Measurements from ENCODE around the gene GID4.

DNA sequence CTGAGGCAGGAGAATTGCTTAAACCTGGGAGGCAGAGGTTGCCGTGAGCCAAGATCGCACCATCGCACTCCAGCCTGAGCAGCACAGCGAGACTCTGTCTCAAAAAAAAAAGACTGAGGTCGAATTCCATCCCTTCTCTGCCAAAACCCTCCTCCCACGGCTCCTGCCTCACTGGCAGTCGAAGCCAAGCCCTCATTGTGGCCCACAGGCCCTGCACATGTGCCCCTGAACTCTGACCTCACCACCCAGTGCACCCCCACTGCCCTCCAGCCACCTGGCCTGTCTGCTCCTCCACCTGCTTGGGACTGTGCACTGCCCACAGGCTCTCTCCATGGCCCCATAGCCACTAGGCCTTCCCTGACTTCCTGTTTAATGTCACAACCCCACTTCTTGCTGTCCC is 76.3 kb downstream of the GID4 start:
- no peak for TF ChIP-seq TCF7L2 (IDR thresholded peaks at IDR 0.05; ENCODE audit: low read depth, low read length)
- TF ChIP-seq FOXP4 (CRISPR knock-in tag; IDR thresholded peaks at IDR 0.05): no peak
- no peak for TF ChIP-seq DZIP1 (CRISPR knock-in tag; IDR thresholded peaks at IDR 0.05)
- no peak for TF ChIP-seq ZKSCAN1 (IDR thresholded peaks at IDR 0.05; ENCODE audit: low read length)
- no peak for TF ChIP-seq MTF1 (CRISPR knock-in tag; IDR thresholded peaks at IDR 0.05)
- no peak for TF ChIP-seq TRIM24 (CRISPR knock-in tag; IDR thresholded peaks at IDR 0.05)
- TF ChIP-seq NFKBIZ (CRISPR knock-in tag; IDR thresholded peaks at IDR 0.05): no peak

Data from HepG2 (cell line).